ENCODE results near the gene TRIM37.

- TF ChIP-seq, protein P1, sequence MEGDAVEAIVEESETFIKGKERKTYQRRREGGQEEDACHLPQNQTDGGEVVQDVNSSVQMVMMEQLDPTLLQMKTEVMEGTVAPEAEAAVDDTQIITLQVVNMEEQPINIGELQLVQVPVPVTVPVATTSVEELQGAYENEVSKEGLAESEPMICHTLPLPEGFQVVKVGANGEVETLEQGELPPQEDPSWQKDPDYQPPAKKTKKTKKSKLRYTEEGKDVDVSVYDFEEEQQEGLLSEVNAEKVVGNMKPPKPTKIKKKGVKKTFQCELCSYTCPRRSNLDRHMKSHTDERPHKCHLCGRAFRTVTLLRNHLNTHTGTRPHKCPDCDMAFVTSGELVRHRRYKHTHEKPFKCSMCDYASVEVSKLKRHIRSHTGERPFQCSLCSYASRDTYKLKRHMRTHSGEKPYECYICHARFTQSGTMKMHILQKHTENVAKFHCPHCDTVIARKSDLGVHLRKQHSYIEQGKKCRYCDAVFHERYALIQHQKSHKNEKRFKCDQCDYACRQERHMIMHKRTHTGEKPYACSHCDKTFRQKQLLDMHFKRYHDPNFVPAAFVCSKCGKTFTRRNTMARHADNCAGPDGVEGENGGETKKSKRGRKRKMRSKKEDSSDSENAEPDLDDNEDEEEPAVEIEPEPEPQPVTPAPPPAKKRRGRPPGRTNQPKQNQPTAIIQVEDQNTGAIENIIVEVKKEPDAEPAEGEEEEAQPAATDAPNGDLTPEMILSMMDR (IDR thresholded peaks at IDR 0.05; ENCODE audit: insufficient read depth, low read depth, low read length): no peak
- TF ChIP-seq EZH2 (IDR thresholded peaks at IDR 0.05; ENCODE audit: insufficient read depth, low read length): no peak
Measured at GRCh38 chr17:58995247-58995940, 111.3 kb downstream of the TRIM37 start.

Data from astrocyte (in vitro differentiated cells and primary cell).